Muscle of back (tissue), 13 donors: Measurements from ENCODE around the gene PTMA. TPM values are rescaled to one million over a fixed set of nuclear protein-coding genes. Genes with fewer than 3 reads are reported as not detected.
"Not testable (repeated sequence)": the region's sequence is repeated elsewhere in the genome, so short reads cannot be mapped to it uniquely, and the experiment has no call there.

Experiments used
- DNase-seq, 3 donors: peaks; one replicate each; pipeline versions ENCODE4 v3.0.0 to v3.0.0-alpha.2; 2013
- long read RNA-seq, 9 donors: transcript quantifications; one replicate each; lab custom pipeline, GENCODE V29; 2026
- polyA plus RNA-seq, 10 donors: library from polyadenylated mRNA; unstranded; fragments of 120-200 nt; gene quantifications; one replicate each; pipeline ENCODE4 v1.2.1, GENCODE V29; 2013; ENCODE audit not compliant: insufficient read length in 10 of 10

PTMA gene, protein sequence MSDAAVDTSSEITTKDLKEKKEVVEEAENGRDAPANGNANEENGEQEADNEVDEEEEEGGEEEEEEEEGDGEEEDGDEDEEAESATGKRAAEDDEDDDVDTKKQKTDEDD
- 100 to 1,000 TPM; 528 to 925 (median 619) TPM for polyA plus RNA-seq
- long read RNA-seq, donor 1, transcript PTMA-201 (5 exons, 1,212 nt) = minor isoform, 29 of 333 reads
- long read RNA-seq, donor 1, transcript PTMA-202 (5 exons, 1,221 nt) = major isoform, 233 of 333 reads
- long read RNA-seq, donor 1, partial matches to known transcripts = 51 of 333 reads
- long read RNA-seq, donor 1, other reads (novel, unspliced or antisense) = 15 of 333 reads
- long read RNA-seq, donor 2, transcript PTMA-201 (5 exons, 1,212 nt) = minor isoform, 16 of 295 reads
- long read RNA-seq, donor 2, transcript PTMA-211 (4 exons, 621 nt) = minor isoform, 5 of 295 reads
- long read RNA-seq, donor 2, transcript PTMA-202 (5 exons, 1,221 nt) = major isoform, 196 of 295 reads
- long read RNA-seq, donor 2, partial matches to known transcripts = 63 of 295 reads
- long read RNA-seq, donor 2, other reads (novel, unspliced or antisense) = 13 of 295 reads
- long read RNA-seq, donor 3 = 0 reads
- long read RNA-seq, donor 4, transcript PTMA-201 (5 exons, 1,212 nt) = minor isoform, 23 of 219 reads
- long read RNA-seq, donor 4, transcript PTMA-202 (5 exons, 1,221 nt) = major isoform, 153 of 219 reads
- long read RNA-seq, donor 4, partial matches to known transcripts = 26 of 219 reads
- long read RNA-seq, donor 4, other reads (novel, unspliced or antisense) = 11 of 219 reads
- long read RNA-seq, donor 5, transcript PTMA-201 (5 exons, 1,212 nt) = minor isoform, 29 of 577 reads
- long read RNA-seq, donor 5, transcript PTMA-211 (4 exons, 621 nt) = minor isoform, 6 of 577 reads
- long read RNA-seq, donor 5, transcript PTMA-202 (5 exons, 1,221 nt) = major isoform, 354 of 577 reads
- long read RNA-seq, donor 5, partial matches to known transcripts = 145 of 577 reads
- long read RNA-seq, donor 5, other reads (novel, unspliced or antisense) = 39 of 577 reads
- long read RNA-seq, donor 6, transcript PTMA-211 (4 exons, 621 nt) = minor isoform, 6 of 439 reads
- long read RNA-seq, donor 6, transcript PTMA-201 (5 exons, 1,212 nt) = minor isoform, 40 of 439 reads
- long read RNA-seq, donor 6, transcript PTMA-202 (5 exons, 1,221 nt) = major isoform, 294 of 439 reads
- long read RNA-seq, donor 6, partial matches to known transcripts = 81 of 439 reads
- long read RNA-seq, donor 6, other reads (novel, unspliced or antisense) = 18 of 439 reads
- long read RNA-seq, donor 7, transcript PTMA-202 (5 exons, 1,221 nt) = major isoform, 182 of 262 reads
- long read RNA-seq, donor 7, transcript PTMA-201 (5 exons, 1,212 nt) = minor isoform, 17 of 262 reads
- long read RNA-seq, donor 7, partial matches to known transcripts = 50 of 262 reads
- long read RNA-seq, donor 7, other reads (novel, unspliced or antisense) = 8 of 262 reads
- long read RNA-seq, donor 8, transcript PTMA-201 (5 exons, 1,212 nt) = minor isoform, 28 of 415 reads
- long read RNA-seq, donor 8, transcript PTMA-202 (5 exons, 1,221 nt) = major isoform, 285 of 415 reads
- long read RNA-seq, donor 8, partial matches to known transcripts = 75 of 415 reads
- long read RNA-seq, donor 8, other reads (novel, unspliced or antisense) = 20 of 415 reads
- long read RNA-seq, donor 9, transcript PTMA-202 (5 exons, 1,221 nt) = major isoform, 34 of 44 reads
- long read RNA-seq, donor 9, partial matches to known transcripts = 8 of 44 reads
- long read RNA-seq, donor 9, other reads (novel, unspliced or antisense) = 0 of 44 reads

DNA sequence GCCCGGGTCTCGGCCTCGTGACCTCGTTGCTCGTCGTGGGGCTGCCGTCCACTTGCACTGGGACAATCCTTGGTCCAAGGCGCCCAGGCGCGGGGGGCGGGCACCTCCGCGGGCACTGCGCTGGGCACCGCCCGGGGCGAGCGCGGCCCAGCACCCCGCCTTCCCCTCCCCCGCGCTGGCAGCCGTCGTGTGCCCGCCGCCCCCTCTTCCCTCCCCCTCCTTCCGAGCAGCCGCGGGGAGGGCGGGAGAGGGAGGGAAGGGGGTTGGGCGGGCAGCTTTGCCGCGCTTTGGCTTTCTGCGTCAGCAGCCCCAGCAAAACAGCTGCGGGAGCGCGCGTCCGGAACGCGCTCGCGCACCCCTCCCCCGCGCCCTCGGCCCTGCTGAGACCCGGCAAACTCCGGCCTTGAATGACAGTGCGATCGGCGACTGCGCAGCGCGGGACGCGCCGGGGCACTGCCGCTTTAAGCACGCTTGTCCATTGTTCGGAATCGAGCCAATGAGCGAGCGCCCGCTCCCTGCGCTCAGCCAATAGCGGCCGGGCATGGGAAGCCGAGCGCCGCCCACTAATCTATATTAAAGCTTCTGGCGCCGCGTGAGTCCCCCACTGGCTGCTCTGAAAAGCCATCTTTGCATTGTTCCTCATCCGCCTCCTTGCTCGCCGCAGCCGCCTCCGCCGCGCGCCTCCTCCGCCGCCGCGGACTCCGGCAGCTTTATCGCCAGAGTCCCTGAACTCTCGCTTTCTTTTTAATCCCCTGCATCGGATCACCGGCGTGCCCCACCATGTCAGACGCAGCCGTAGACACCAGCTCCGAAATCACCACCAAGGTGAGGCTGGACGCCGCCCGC is at the start of gene PTMA:
PTMA (plus strand) TSS at position 599 of the 846 bp plus-strand sequence; CDS start at position 781, 182 bp downstream.
- DNase-seq = peak; percentile 100

DNA sequence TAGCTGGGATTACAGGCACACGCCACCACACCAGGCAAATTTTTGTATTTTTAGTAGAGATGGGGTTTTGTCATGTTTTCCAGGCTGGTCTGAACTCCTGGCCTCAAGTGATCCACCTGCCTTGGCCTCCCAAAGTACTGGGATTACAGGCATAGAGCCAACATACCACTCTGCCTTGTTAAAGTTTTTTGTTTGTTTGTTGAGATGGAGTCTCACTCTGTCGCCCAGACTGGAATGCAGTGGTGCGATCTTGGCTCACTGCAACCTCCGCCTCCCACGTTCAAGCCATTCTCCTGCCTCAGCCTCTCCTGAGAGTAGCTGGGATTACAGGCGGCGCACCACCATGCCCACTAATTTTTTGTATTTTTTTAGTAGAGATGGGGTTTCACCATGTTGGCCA is 48.3 kb upstream of the PTMA start:
- DNase-seq = not testable (repeated sequence)

DNA sequence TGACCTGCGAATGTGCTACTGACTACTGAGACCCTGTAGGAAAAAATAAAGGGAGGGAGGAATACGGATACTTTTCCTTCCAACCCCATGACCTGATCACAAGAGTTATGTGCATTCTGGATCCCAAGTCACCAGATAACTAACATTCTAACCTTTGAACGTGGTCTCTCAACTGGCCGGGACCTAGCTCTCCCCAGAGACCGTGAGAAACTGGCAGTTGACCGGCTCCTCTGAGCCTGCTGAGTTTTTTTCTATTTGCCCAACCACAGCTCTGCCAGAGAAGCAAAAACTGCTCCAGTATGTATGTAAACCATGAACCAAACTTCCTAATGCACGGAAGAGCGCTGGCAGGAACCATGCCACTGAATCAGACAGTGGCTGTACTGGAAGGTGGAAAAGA is 47.5 kb upstream of the PTMA start:
- peak in 1 of 3 donors; percentile 20 for DNase-seq

DNA sequence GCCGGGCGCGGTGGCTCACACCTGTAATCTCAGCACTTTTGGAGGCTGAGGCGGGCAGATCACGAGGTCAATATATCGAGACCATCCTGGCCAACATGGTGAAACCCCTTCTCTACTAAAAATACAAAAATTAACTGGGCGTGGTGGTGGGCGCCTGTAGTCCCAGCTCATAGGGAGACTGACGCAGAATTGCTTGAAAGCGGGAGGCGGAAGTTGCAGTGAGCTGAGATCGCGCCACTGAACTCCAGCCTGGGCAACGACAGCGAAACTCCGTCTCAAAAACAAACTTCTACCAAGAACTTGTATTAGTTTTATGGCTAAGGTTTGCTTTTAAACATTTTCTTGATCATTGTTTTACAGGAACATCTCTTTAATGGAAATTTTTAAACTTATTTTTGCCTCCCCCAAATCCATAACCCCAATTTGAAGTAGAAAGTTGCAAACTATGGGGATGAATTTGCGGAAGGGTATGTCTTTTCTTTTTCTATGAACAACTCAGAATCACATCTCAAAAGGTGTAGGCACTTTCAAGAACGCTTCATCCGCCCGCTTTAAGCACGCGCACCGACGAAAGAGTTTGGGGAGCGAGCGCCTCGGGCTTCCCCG is 46.8 kb upstream of the PTMA start:
- no peak for DNase-seq

DNA sequence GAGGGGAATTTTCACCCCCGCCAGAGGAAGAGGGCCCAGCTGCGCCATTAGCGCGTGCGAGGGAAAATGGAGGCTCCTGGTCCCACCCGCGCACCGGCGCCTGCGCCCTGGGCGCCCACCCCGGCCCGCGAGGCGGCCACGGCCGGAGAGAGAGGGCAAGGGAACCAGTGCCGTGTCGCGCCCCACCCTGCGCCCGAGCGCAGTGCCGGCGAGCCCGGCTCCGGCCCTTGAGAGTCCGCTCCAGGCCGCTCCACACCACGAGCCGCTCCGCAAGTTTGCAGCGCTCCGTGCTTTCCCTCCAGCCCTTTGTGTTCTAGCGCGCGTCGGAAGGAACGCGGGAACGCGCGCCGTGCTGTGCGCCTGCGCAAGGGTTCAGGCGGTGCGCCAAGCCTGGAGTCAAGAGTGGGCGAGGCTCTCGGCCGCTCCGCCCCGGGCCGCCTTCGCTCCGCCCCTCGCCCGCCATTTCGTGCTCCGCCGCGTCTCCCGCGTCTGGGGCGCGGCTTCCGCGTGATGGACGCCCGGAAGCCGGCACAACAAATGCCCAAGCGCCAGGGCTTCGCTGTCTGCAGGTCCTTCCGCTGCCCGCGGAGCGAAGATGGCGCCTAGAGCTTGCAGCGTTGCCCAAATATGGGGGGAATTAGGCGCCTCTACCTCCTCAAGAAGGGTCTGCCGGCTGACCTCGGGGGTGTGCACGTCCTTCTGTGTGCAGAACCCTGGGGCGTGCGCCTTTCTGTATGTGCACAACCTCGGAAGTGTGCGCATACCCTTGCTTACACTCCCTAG is 46.1 kb upstream of the PTMA start:
- peak; percentile 98 to 99 (median 99) for DNase-seq

DNA sequence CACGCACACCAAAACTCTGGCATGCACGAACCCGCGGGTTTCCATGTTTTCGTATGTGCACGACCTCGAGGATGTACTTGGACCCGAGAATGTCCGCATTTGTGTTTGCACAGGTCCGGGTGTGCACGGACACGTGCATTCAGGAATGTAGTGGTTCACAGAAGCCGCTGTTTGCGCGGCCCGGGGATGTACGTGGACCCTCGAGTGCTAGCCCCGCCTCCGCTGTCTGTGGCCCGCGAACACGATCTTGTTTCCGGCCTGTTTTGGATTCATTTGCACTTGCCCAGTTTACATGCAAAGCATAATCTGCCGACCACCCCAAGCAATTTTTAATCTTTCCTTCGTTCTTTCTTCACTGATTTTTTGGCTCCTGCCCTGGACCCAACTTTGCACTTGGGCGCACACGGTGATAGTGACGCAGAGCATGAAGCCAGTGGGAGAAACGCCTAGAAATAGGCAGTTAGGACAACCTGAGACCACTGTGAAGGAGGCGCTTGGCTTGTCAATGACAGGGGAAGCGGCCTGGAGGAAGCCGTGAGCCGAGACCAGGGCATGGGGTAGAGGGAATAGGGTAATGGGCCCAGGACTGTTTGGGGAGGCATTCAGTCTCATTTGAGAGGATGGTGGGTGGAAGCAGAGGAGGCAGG is 45.4 kb upstream of the PTMA start:
- no peak for DNase-seq

DNA sequence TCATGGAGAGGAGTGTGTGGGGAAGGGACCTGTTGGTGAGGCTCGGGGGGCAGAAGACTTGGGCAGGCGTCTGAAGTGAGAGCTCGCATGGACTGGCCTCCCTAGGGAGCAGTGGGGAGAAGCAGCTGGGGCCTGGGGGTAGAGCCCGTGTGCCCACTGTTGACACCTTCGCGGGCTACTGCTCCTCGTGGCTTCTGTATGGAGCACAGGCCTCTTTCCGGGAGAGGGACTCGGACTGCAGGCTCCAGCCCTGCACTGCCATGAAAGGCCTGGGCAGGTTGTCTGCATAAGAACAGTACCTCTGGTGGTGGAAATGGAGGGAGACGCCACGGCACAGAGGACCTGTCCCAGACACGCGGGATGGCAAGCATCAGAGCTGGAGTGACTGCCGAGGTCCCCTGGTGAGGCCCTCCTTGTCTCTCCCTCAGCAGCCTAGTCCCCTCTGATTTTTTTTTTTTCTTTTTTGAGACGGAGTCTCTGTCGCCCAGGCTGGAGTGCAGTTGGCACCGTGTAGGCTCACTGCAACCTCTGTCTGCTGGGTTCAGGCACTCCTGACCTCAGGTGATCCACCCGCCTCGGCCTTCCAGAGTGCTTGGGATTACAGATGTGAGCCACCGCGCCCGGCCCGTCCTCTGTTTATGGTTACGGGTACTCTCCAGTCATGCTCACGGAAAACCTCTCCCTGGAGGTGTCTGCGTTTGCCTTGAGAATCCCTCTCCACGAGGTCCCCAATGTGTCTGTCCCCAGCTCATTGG is 44.7 kb upstream of the PTMA start:
- DNase-seq = no peak

DNA sequence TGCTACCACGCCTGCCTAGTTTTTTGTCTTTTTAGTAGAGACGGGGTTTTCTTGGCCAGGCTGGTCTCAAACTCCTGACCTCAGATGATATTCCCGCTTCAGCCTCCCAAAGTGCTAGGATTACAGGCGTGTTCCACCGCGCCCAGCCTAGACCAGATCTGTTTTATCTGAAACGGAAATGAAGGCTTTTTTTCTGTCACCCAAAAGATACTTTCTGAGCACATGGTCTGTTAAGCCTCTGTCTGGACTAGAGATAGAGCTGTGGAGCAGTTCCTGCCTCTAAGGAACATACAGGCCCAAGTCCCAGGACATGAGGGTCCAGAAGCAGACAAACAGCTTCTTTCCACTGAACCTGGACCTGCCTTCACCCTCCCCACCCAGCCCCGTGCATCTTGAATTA is 43.6 kb upstream of the PTMA start:
- DNase-seq = no peak

DNA sequence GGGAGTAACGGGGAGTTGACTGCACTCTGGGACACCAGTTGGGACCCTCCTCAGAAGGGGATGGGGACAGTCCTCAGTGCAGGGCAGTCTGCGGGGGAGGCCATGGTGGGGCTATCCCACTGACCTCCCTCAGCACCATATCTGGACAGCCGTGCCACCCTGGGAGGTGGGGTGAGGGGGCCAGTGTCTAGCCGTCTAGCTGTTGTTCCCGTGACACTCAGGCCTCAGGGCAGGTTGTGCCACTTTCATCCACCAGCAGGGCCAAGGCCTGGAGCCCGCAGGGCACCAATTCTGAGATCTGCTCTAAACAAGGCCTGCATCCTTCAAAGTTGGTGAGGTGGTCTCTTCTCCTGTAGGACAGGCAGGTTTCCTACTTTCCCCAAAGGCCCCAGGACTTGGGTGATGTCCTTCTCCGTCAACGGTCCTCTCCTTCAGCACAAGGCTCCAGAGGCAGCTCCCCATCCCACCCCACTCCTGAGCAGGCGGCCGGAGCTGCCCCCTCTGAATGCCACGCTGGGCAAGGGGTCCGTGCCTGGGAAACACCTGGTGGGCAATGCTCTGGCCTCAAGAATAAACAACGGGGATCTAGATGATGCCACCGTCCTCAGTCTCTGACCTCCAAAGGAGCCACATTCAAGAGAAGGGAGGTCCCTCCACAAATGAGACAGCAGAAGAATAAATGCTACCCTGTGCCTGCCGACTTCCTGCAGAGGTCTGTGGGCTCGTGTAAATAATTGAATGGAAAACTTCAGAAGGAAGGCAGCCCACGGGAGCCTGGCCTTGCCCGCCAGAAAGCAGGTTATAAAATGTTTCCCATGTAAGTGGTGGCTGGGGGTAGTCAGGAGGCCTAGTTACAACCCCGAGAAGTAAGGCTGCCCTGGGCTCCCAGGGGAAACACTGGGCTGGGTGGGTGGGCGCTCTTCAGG is 42.8 kb upstream of the PTMA start:
- DNase-seq = no peak

DNA sequence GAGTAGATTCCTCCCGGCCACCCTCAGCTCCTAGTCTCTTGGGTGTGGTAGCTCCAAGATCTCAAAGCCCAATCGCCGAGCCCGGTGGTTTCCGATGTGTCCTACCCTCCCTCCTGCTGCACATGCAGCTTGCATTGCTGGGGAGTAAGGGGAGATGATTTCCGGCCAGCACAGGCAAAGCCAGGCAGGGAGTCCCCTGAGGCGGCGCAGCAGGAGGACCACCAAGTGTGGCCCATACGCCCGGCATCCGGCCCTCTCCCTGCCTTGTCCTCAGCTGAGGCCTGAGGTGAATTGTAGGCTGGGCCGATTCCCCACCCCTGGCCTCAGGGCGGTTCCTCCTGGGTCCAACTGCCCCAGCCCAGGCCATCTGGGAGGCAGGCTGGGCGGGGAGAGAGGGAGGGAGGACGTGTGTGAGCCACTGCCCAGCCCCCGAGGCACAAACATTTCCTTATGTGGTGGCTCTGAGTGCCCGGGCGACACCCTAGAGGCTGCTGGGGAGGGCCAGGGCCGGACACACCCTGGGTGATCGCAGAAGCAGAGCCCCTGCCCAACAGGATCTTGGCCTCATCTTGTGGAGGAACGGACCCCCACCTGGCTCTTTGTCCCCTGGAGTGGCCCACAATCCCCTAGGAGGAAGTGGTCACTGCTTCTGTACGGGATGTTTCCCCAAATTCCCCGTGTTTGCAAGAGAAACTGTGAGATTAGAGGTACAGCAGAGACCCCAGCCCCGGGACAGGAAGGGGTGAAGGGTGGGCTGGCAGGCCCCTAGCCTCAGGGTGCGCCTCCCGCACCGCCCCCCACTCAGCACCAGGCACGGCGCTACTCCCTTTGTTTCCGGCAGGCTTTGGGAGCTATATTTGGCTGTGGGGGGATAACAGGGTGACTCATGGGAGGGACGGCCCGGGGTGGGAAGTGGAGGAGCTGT is 41.9 kb upstream of the PTMA start:
- DNase-seq = peak; percentile 89 to 96 (median 95)

DNA sequence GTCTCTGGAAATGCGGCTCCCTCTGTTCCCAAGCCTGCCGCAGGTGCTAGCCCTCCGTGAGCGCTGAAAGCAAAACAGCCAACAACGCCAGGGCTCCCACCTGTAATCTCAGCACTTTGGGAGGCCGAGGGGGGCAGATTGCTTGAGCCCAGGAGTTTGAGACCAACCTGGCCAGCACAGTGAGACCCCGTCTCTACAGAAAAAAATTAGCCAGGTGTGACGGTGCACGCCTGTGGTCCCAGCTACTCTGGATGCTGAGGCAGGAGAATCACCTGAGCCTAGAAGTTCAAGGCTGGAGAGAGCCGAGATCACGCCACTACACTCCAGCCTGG is 41.3 kb upstream of the PTMA start:
- no peak for DNase-seq

DNA sequence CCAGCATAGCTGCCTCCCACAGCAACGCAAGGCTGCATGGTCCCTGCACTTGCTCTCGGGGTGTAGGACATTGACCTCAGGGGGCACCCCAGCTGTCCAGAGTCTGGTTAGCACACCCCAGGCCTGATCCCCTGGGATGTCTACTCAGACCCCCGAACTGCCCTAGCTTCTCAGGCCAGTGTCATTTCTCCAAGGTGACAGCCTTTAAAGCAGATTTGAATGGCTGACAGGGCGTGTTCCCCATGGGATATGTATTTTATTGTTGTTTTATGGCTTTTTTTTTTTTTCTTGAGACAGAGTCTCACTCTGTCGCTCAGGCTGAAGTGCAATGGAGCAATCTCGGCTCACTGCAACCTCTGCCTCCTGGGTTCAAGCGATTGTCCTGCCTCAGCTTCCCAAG is 40.8 kb upstream of the PTMA start:
- no peak for DNase-seq

DNA sequence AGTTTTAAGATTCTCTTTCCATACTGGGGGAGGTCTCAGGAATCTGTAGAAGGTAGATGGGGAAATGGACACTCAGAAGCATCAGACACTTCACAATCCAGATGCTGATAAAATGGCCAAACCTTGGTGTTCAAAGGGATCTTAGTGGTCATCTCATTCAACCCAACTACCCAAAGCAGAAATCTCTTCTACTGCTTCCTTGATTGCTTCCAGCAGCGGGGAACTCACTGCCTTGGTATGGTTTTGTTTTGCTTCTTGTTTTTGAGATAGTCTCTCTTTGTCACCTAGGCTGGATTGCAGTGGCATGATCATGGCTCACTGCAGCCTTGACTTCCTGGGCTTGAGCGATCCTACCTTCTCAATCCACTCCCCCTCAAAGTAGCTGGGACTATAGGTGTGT is 39.3 kb upstream of the PTMA start:
- no peak for DNase-seq

DNA sequence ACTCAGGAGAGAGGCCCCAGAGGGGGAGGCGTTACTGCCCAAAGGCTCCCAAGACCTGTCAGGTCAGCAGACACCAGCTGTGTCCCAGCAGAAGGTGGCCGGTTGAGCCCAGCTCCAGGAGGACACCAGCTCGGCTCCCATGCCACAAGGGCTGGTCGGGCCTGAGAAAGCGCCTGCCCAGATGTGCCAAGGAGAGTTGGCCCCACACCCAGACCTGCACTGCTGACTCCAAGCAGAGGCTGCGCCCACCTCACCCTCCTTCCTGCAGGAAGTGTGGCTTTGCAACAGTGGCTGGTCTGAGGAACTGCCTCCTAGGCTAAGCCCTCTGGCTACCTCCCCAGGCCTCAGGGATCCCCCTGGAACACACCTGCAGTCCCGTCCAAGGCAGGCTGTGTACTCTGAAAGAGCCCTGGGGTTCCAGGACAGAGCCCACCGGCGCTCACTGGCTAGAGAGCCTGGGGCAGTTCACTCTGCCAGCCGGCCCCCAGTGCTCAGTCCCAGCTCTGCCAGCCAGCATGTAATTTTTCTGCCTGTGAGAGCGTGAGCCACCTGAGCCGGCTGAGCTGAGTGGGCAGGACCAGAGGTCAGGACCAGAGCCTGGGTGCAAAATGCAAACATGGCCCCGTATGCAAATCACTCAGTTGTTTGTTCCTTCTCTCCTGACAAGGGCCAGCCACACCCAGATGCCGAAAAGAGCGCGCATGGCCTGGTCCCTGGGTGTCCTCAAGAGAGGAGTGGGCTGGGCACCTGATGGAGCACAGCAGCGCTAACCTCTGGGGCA is 36.9 kb upstream of the PTMA start:
- peak in 1 of 3 donors; percentile 32 for DNase-seq
